Measurements from ENCODE around the gene SLC25A25. TPM values are rescaled to one million over a fixed set of nuclear protein-coding genes. Genes with fewer than 3 reads are reported as not detected.

Gene SLC25A25
- total and polyA plus RNA-seq, 2 donors (not counting 3 experiments of a cell fraction or from before 2014, with no cell fraction given) = 18.1 to 20.2 TPM

DNA sequence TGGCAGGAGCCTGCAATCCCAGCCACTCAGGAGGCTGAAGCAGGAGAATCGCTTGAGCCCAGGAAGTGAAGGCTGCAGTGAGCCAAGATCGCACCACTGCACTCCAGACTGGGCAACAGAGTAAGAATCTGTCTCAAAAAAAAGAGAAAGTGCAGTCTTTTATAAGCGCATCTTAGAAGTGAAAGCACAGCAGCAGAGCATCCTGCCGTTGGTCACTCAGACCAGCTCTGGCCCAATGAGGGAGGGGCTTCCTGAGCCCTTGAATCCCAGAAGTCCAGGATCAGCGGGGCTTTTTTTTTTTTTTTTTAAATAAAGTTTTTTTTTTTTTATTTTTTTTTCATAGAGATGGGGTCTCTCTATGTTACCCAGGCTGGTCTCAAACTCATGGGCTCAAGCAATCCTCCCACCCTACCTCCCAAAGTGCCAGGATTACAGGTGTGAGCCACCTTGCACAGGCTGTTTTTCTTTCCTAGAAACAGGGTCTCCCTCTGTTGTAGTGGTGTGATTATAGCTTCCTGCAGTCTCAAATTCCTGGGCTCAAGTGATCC lies 43.2 kb upstream of the SLC25A25 start:
- H2AFZ ChIP-seq (ENCODE audit: low read depth, low read length) = no peak overlapping the region
- no peak for FAIRE-seq
- no TSS peak for BruUV-seq (replicated peaks)
- ChIA-PET POLR2A (no interaction called here), CTCF (interaction anchor here (1.0 to 3.6 kb wide), 4 partner anchors 8 to 82 kb away, joined by 3 to 35 read pairs (median 4); partner anchors contain the start of gene EEIG1)
- no peaks in the 10 kb centered on the region for H3K79me2 ChIP-seq (ENCODE audit: control insufficient read depth, insufficient read depth, low read length)
- H3K4me3 ChIP-seq (replicated peaks in 1 of 3; ENCODE audit: insufficient read depth in 1 of 3, low read depth in 1 of 3, low read length in 3 of 3) = no peak overlapping the region
- H3K4me1 ChIP-seq (ENCODE audit: control insufficient read depth, extremely low read depth, insufficient read depth, low read length) = peaks cover 13% of the 10 kb centered on the region
- intact Hi-C loops (cut with micrococcal nuclease) (no loop called here), dilution Hi-C loops (cut with MboI; ENCODE audit: extremely low pct_ligation_motif_present, low sequenced_read_pairs) (no loop called here)
- H3K27me3 ChIP-seq (ENCODE audit: control insufficient read depth in 2 of 2, insufficient read depth in 2 of 2, low read length in 2 of 2) = no peaks in the 10 kb centered on the region
- no peak for TF ChIP-seq POLR2A (IDR thresholded peaks at IDR 0.05; ENCODE audit: low read depth, low read length)
- TF ChIP-seq, protein P1, sequence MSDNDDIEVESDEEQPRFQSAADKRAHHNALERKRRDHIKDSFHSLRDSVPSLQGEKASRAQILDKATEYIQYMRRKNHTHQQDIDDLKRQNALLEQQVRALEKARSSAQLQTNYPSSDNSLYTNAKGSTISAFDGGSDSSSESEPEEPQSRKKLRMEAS (IDR thresholded peaks at IDR 0.05; ENCODE audit: insufficient read depth, insufficient read length) = no peak
- TF ChIP-seq GATA2 (IDR thresholded peaks at IDR 0.05; ENCODE audit: insufficient read depth, insufficient read length, low read depth, low read length) = no peak
- no peak for TF ChIP-seq POLR2AphosphoS5 (IDR thresholded peaks at IDR 0.05; ENCODE audit: insufficient read depth, low read depth, low read length)
- TF ChIP-seq EZH2 (IDR thresholded peaks at IDR 0.05; ENCODE audit: borderline replicate concordance, low read depth, low read length, severe bottlenecking) = no peak
- TF ChIP-seq FOS (IDR thresholded peaks at IDR 0.05; ENCODE audit: borderline replicate concordance, insufficient read depth, low read length) = no peak
- TF ChIP-seq JUN (IDR thresholded peaks at IDR 0.05; ENCODE audit: borderline replicate concordance, insufficient read depth, insufficient read length, low read depth) = no peak
- TF ChIP-seq, protein P2, sequence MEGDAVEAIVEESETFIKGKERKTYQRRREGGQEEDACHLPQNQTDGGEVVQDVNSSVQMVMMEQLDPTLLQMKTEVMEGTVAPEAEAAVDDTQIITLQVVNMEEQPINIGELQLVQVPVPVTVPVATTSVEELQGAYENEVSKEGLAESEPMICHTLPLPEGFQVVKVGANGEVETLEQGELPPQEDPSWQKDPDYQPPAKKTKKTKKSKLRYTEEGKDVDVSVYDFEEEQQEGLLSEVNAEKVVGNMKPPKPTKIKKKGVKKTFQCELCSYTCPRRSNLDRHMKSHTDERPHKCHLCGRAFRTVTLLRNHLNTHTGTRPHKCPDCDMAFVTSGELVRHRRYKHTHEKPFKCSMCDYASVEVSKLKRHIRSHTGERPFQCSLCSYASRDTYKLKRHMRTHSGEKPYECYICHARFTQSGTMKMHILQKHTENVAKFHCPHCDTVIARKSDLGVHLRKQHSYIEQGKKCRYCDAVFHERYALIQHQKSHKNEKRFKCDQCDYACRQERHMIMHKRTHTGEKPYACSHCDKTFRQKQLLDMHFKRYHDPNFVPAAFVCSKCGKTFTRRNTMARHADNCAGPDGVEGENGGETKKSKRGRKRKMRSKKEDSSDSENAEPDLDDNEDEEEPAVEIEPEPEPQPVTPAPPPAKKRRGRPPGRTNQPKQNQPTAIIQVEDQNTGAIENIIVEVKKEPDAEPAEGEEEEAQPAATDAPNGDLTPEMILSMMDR (IDR thresholded peaks at IDR 0.05; ENCODE audit: extremely low read depth in 1 of 2, insufficient read depth in 1 of 2, low read depth in 1 of 2, low read length in 2 of 2) = no peak
- TF ChIP-seq MYC (IDR thresholded peaks at IDR 0.05; ENCODE audit: low read depth, low read length) = no peak
- no peaks in the 10 kb centered on the region for H3K36me3 ChIP-seq (ENCODE audit: control insufficient read depth in 2 of 2, extremely low read depth in 1 of 2, insufficient read depth in 2 of 2, low read length in 2 of 2)
- H3K9ac ChIP-seq (replicated peaks; ENCODE audit: extremely low read depth, insufficient read depth, low read length) = no peak overlapping the region
- no peak for DNase-seq (ENCODE audit: low read depth, low spot score)
- no peak overlapping the region for H3K27ac ChIP-seq (ENCODE audit: insufficient read depth, low read depth, low read length)
- H3K9me1 ChIP-seq (replicated peaks; ENCODE audit: control insufficient read depth, extremely low read depth, insufficient read depth, low read length) = no peaks in the 10 kb centered on the region
- H4K20me1 ChIP-seq (replicated peaks; ENCODE audit: control insufficient read depth, extremely low read depth, insufficient read depth, low read length) = no peaks in the 10 kb centered on the region
- no peaks in the 10 kb centered on the region for H3K9me3 ChIP-seq (replicated peaks; ENCODE audit: control insufficient read depth, insufficient read depth, low read length)
- H3K4me2 ChIP-seq (ENCODE audit: insufficient read depth, low read length) = no peak overlapping the region

All from endothelial cell of umbilical vein (primary cell).